ENCODE results near the gene LAIR2.

Gene LAIR2

DNA sequence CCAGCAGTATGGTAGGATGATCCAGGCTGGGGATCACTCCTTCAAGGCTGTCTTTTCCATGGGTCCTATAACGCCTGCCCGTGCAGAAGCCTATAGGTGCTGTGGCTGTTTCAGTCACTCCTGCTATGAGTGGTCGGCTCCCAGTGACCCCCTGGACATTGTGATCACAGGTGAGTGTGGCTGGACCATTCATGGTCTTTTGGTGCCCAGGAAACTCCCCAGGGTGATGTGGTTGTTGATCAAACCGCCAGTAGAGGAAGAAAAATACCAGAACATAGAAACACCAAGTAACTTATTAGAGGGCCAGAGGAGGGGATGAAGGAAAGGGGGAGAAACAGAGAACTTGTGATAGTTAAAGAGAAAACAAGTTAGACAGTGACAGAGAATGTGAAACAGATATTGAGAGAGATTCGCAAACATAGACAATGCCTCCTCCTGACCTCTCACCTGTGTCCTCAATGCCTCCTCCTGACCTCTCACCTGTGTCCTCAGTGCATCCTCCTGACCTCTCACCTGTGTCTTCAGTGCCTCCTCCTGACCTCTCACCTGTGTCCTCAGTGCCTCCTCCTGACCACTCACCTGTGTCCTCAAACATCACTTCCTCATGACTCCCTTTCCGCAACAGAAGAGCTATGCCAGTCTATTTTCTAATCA lies 19.4 kb downstream of the LAIR2 start:
- H3K36me3 ChIP-seq (ENCODE audit: control insufficient read depth, insufficient read depth, low read length) = no peaks in the 10 kb centered on the region
- H3K27ac ChIP-seq (ENCODE audit: low read depth, low read length) = no peak overlapping the region
- no peaks in the 10 kb centered on the region for H3K4me1 ChIP-seq (ENCODE audit: control insufficient read depth, insufficient read depth, low read length)
- H3K9ac ChIP-seq (ENCODE audit: low read depth, low read length) = no peak overlapping the region
- H3K27me3 ChIP-seq (ENCODE audit: control insufficient read depth, insufficient read depth, low read length) = no peaks in the 10 kb centered on the region
- H3K9me3 ChIP-seq (ENCODE audit: control insufficient read depth, insufficient read depth, low read length) = peaks cover 84% of the 10 kb centered on the region
- H3K4me3 ChIP-seq (ENCODE audit: low read depth, low read length) = no peak overlapping the region

DNA sequence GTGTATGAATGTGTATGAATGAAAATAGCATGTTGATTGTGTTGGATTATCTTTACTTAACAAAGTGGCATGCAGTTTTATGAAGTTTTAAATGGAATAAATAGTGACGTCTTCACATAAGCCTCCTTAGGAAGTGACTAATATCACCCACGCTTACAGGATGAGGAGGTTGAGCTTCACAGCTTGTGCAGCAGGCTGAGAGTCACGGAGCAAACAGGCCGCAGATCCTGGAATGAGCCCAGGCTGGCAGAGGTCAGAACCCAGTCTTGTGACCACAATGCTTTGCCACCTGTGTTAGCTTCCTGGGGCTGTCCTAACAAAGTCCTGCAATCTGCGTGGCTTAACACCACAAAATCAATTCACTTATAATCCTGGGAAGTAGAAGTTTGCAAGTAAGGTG lies 20.8 kb downstream of the LAIR2 start:
- no peak overlapping the region for H3K9ac ChIP-seq (ENCODE audit: low read depth, low read length)
- no peaks in the 10 kb centered on the region for H3K36me3 ChIP-seq (ENCODE audit: control insufficient read depth, insufficient read depth, low read length)
- no peaks in the 10 kb centered on the region for H3K4me1 ChIP-seq (ENCODE audit: control insufficient read depth, insufficient read depth, low read length)
- H3K27ac ChIP-seq (ENCODE audit: low read depth, low read length) = no peak overlapping the region
- peaks cover 88% of the 10 kb centered on the region for H3K9me3 ChIP-seq (ENCODE audit: control insufficient read depth, insufficient read depth, low read length)
- no peak overlapping the region for H3K4me3 ChIP-seq (ENCODE audit: low read depth, low read length)
- H3K27me3 ChIP-seq (ENCODE audit: control insufficient read depth, insufficient read depth, low read length) = no peaks in the 10 kb centered on the region

DNA sequence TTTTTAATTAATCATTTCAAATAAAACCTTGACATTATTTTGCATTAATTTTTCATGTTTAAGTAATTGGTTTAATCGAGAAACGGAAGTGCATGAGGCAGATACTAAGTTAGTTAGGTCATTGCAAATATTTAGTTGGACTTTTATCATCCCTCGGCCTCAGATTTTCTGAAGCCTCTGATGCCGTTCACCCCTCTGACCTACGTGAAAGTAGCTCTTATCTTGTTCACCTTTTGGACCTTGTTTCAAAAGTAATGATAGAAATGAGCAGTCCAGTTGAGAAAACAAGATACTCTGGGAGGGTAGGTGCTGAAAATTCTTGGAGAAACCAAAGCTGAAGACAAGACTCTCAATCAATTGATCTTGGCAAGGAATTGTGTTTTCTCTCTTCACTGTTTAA lies 23.0 kb downstream of the LAIR2 start:
- Histone ChIP-seq H3K4me1 (ENCODE audit: control insufficient read depth, insufficient read depth, low read length) (no peaks in the 10 kb centered on the region), H3K9ac (ENCODE audit: low read depth, low read length) (no peak overlapping the region), H3K4me3 (ENCODE audit: low read depth, low read length) (no peak overlapping the region), H3K27ac (ENCODE audit: low read depth, low read length) (no peak overlapping the region), H3K9me3 (ENCODE audit: control insufficient read depth, insufficient read depth, low read length) (peaks cover 89% of the 10 kb centered on the region), H3K36me3 (ENCODE audit: control insufficient read depth, insufficient read depth, low read length) (no peaks in the 10 kb centered on the region), H3K27me3 (ENCODE audit: control insufficient read depth, insufficient read depth, low read length) (no peaks in the 10 kb centered on the region)

DNA sequence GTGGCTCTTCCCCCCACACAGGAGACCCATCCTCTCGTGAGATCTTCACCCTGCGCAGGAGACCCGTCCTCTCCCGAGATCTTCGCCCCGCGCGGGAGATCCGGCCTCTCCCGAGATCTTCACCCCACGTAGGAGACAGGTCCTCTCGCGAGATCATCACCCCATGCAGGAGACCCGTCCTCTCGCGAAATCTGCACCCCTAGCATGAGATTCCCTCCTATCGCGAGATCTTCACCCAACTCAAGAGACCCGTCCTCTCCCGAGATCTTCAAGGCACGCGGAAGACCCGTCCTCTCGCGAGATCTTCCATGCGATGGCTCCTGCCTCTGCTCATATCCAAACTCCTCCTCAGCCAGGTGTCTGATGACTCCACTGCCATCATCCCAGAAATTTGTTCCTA lies 24.3 kb downstream of the LAIR2 start:
- H3K9ac ChIP-seq (ENCODE audit: low read depth, low read length) = no peak overlapping the region
- no peak overlapping the region for H3K4me3 ChIP-seq (ENCODE audit: low read depth, low read length)
- H3K27me3 ChIP-seq (ENCODE audit: control insufficient read depth, insufficient read depth, low read length) = no peaks in the 10 kb centered on the region
- no peaks in the 10 kb centered on the region for H3K4me1 ChIP-seq (ENCODE audit: control insufficient read depth, insufficient read depth, low read length)
- H3K27ac ChIP-seq (ENCODE audit: low read depth, low read length) = no peak overlapping the region
- no peaks in the 10 kb centered on the region for H3K36me3 ChIP-seq (ENCODE audit: control insufficient read depth, insufficient read depth, low read length)
- peaks cover 90% of the 10 kb centered on the region for H3K9me3 ChIP-seq (ENCODE audit: control insufficient read depth, insufficient read depth, low read length)

DNA sequence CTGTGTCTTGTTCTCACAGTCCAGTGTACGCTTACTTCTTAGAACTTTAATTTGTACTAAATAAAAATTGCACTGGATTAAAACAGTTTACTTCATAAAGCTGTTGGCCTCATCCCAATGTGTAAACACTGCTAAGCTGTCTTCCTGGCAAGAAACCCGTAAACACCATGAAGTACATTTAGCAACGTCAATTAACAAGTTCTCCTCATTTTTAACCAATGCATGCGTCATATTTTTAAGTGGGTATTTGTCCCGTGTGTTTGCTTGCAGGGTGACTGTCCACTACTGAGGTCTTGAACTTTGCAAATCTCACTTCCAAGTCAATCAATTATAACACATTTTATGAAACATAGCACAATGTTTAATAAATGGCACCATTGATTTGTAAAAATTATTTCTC lies 28.2 kb downstream of the LAIR2 start:
- H3K27me3 ChIP-seq (ENCODE audit: control insufficient read depth, insufficient read depth, low read length) = no peaks in the 10 kb centered on the region
- no peak overlapping the region for H3K27ac ChIP-seq (ENCODE audit: low read depth, low read length)
- H3K4me3 ChIP-seq (ENCODE audit: low read depth, low read length) = no peak overlapping the region
- no peak overlapping the region for H3K9ac ChIP-seq (ENCODE audit: low read depth, low read length)
- no peaks in the 10 kb centered on the region for H3K4me1 ChIP-seq (ENCODE audit: control insufficient read depth, insufficient read depth, low read length)
- peaks cover 94% of the 10 kb centered on the region for H3K9me3 ChIP-seq (ENCODE audit: control insufficient read depth, insufficient read depth, low read length)
- H3K36me3 ChIP-seq (ENCODE audit: control insufficient read depth, insufficient read depth, low read length) = no peaks in the 10 kb centered on the region

DNA sequence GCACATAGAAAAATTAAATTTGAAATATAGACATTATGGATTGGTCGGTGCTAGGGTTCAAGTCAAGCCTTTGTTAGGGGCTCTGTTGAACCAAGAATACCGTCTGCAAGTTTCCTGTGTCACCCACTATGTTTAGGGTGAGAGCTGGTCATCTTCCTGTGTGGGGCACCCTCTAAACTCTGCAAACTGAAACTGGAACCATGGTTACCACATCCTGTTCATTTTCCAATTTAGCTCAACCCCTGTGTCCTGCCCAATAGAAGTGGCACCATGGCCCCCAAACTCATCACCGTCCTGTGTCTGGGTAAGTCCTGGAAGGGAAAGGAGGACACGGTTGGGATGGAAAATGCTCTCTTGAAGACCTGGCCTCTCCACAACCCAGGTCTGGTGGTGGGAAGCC lies 29.9 kb downstream of the LAIR2 start:
- peaks cover 93% of the 10 kb centered on the region for H3K9me3 ChIP-seq (ENCODE audit: control insufficient read depth, insufficient read depth, low read length)
- no peak overlapping the region for H3K4me3 ChIP-seq (ENCODE audit: low read depth, low read length)
- no peaks in the 10 kb centered on the region for H3K4me1 ChIP-seq (ENCODE audit: control insufficient read depth, insufficient read depth, low read length)
- no peaks in the 10 kb centered on the region for H3K36me3 ChIP-seq (ENCODE audit: control insufficient read depth, insufficient read depth, low read length)
- H3K27ac ChIP-seq (ENCODE audit: low read depth, low read length) = no peak overlapping the region
- no peak overlapping the region for H3K9ac ChIP-seq (ENCODE audit: low read depth, low read length)
- H3K27me3 ChIP-seq (ENCODE audit: control insufficient read depth, insufficient read depth, low read length) = no peaks in the 10 kb centered on the region

DNA sequence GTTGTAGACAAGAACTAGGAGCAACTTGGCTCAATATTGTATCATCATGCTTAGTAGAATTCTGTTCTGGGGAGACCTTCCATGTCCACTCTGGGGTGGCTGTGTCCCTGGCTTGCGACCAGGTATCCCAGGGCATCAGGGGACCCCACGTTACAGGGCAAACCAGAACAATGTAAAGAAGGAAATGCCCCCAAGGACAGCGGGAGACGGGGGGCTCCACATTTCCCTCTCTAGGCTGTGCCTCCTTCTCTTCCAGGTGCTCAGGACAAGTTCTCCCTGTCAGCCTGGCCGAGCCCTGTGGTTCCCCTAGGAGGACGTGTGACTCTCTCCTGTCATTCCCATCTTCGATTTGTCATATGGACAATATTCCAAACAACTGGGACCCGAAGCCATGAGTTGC lies 30.8 kb downstream of the LAIR2 start:
- Histone ChIP-seq H3K4me3 (ENCODE audit: low read depth, low read length) (no peak overlapping the region), H3K9ac (ENCODE audit: low read depth, low read length) (no peak overlapping the region), H3K4me1 (ENCODE audit: control insufficient read depth, insufficient read depth, low read length) (no peaks in the 10 kb centered on the region), H3K27ac (ENCODE audit: low read depth, low read length) (no peak overlapping the region), H3K36me3 (ENCODE audit: control insufficient read depth, insufficient read depth, low read length) (no peaks in the 10 kb centered on the region), H3K27me3 (ENCODE audit: control insufficient read depth, insufficient read depth, low read length) (no peaks in the 10 kb centered on the region), H3K9me3 (ENCODE audit: control insufficient read depth, insufficient read depth, low read length) (peaks cover 89% of the 10 kb centered on the region)

DNA sequence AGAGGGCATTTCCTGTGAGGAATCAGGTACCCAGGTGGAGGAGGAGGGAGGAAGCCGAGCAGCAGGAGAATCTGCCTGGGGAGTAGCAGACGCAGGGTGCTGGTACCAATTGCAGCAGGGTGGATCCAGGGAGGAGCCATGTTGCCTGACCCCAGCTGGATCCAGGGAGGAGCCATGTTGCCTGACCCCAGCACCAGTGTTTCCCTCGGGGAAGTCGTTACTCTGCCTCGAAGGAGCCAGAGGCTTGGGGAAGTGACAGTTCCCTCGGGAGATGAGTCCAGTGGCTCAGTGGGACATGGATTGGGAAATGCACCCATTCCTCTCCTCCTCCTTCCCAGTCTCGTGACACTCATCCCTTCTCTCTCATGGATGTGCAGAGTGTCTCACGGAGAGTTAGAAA lies 31.5 kb downstream of the LAIR2 start:
- Histone ChIP-seq H3K9me3 (ENCODE audit: control insufficient read depth, insufficient read depth, low read length) (peaks cover 89% of the 10 kb centered on the region), H3K27me3 (ENCODE audit: control insufficient read depth, insufficient read depth, low read length) (no peaks in the 10 kb centered on the region)

DNA sequence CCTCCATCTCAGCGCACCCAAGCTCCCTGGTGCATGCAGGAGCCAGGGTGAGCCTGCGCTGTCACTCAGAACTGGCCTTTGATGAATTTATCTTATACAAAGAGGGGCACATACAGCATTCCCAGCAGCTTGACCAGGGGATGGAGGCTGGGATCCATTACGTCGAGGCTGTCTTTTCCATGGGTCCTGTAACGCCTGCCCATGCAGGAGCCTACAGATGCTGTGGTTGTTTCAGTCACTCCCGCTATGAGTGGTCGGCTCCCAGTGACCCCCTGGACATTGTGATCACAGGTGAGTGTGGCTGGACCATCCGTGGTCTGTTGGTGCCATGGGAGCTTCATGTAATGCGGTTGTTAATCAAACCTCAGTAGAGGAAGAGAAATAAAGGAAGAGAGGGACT lies 33.0 kb downstream of the LAIR2 start:
- Histone ChIP-seq H3K27me3 (ENCODE audit: control insufficient read depth, insufficient read depth, low read length) (no peaks in the 10 kb centered on the region), H3K36me3 (ENCODE audit: control insufficient read depth, insufficient read depth, low read length) (no peaks in the 10 kb centered on the region), H3K9ac (ENCODE audit: low read depth, low read length) (no peak overlapping the region), H3K9me3 (ENCODE audit: control insufficient read depth, insufficient read depth, low read length) (peaks cover 89% of the 10 kb centered on the region), H3K4me1 (ENCODE audit: control insufficient read depth, insufficient read depth, low read length) (no peaks in the 10 kb centered on the region), H3K4me3 (ENCODE audit: low read depth, low read length) (no peak overlapping the region), H3K27ac (ENCODE audit: low read depth, low read length) (no peak overlapping the region)

More for the DNA sequence above, 31.5 kb downstream of the LAIR2 start:
- Histone ChIP-seq H3K36me3 (ENCODE audit: control insufficient read depth, insufficient read depth, low read length) (no peaks in the 10 kb centered on the region), H3K9ac (ENCODE audit: low read depth, low read length) (no peak overlapping the region), H3K4me3 (ENCODE audit: low read depth, low read length) (no peak overlapping the region), H3K27ac (ENCODE audit: low read depth, low read length) (no peak overlapping the region), H3K4me1 (ENCODE audit: control insufficient read depth, insufficient read depth, low read length) (no peaks in the 10 kb centered on the region)

DNA sequence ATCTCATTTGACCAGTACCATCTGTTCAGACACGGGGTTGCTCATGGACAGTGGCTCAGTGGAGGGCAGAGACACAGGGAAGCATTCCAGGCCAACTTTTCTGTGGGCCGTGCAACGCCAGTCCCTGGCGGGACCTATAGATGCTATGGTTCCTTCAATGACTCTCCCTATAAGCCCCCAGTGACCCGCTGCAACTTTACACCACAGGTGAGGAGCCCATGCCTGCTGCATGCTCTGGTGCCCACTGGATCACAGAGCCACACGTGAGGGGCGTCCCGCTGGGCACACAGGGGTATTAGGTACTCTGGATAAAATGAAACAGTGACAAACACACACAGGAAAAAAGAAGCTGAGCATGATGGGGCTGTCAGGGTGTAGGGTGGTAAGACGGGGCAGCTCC lies 34.3 kb downstream of the LAIR2 start:
- no peaks in the 10 kb centered on the region for H3K4me1 ChIP-seq (ENCODE audit: control insufficient read depth, insufficient read depth, low read length)
- no peak overlapping the region for H3K9ac ChIP-seq (ENCODE audit: low read depth, low read length)
- H3K4me3 ChIP-seq (ENCODE audit: low read depth, low read length) = no peak overlapping the region
- no peaks in the 10 kb centered on the region for H3K36me3 ChIP-seq (ENCODE audit: control insufficient read depth, insufficient read depth, low read length)
- no peaks in the 10 kb centered on the region for H3K27me3 ChIP-seq (ENCODE audit: control insufficient read depth, insufficient read depth, low read length)
- no peak overlapping the region for H3K27ac ChIP-seq (ENCODE audit: low read depth, low read length)
- H3K9me3 ChIP-seq (ENCODE audit: control insufficient read depth, insufficient read depth, low read length) = peaks cover 88% of the 10 kb centered on the region

DNA sequence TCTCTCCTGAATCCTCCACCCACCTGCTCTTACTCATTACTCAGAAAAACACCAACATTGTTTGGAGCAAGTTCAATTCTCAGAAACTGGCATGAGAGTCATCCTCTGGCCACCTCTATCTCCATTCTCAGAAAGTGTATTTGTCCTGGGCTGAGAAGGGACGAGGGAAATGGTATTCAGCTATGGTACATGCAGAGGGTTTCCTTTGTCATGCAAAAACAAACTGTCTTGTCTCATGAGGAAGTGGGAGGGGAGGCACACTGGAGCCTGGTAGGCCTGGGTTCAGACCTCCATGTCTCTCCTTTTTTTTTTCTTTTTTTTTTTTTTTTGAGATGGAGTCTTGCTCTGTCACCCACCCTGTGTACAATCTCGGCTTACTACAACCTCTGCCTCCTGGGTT lies 39.1 kb downstream of the LAIR2 start:
- Histone ChIP-seq H3K27me3 (ENCODE audit: control insufficient read depth, insufficient read depth, low read length) (no peaks in the 10 kb centered on the region), H3K9ac (ENCODE audit: low read depth, low read length) (no peak overlapping the region), H3K4me3 (ENCODE audit: low read depth, low read length) (no peak overlapping the region), H3K4me1 (ENCODE audit: control insufficient read depth, insufficient read depth, low read length) (no peaks in the 10 kb centered on the region), H3K27ac (ENCODE audit: low read depth, low read length) (no peak overlapping the region), H3K9me3 (ENCODE audit: control insufficient read depth, insufficient read depth, low read length) (peaks cover 77% of the 10 kb centered on the region), H3K36me3 (ENCODE audit: control insufficient read depth, insufficient read depth, low read length) (no peaks in the 10 kb centered on the region)

DNA sequence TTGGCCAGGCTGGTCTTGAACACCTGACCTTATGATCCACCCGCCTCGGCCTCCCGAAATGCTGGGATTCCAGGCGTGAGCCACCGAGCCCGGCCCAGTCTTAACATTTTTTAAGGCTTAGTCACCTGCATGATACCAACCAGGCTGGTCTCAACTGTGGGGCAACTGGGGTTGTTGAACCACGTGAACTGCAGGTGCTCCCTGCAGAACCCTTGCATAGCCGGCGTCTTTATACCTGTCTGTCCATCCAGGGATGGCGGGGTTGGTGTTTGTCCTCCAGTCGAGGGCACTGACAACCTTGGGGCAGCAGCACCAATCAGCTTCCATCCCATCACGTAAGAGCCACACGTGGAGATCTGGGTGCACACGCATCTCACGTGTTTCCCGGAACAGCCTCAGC lies 46.2 kb downstream of the LAIR2 start:
- Histone ChIP-seq H3K9me3 (ENCODE audit: control insufficient read depth, insufficient read depth, low read length) (peaks cover 60% of the 10 kb centered on the region), H3K27ac (ENCODE audit: low read depth, low read length) (no peak overlapping the region), H3K4me1 (ENCODE audit: control insufficient read depth, insufficient read depth, low read length) (no peaks in the 10 kb centered on the region), H3K27me3 (ENCODE audit: control insufficient read depth, insufficient read depth, low read length) (no peaks in the 10 kb centered on the region), H3K4me3 (ENCODE audit: low read depth, low read length) (no peak overlapping the region), H3K36me3 (ENCODE audit: control insufficient read depth, insufficient read depth, low read length) (no peaks in the 10 kb centered on the region), H3K9ac (ENCODE audit: low read depth, low read length) (no peak overlapping the region)
